GM19455 (cell line): Measurements from ENCODE around the gene TSC22D3.
"Not testable (repeated sequence)": the region's sequence is repeated elsewhere in the genome, so short reads cannot be mapped to it uniquely, and the experiment has no call there.

ENCODE experiments used
- ATAC-seq: cut with Tn5 transposase; IDR thresholded peaks from one replicate; pipeline ENCODE4 v1.9.1; 2021; ENCODE audit not compliant: unreplicated experiment

The TSC22D3 gene

GRCh38 chrX:107683124-107683895 is 92.3 kb downstream of the TSC22D3 start:
- ATAC-seq, result no peak

GRCh38 chrX:107682256-107682655 is 93.3 kb downstream of the TSC22D3 start:
- ATAC-seq, result no peak

GRCh38 chrX:107678957-107679740 is 96.4 kb downstream of the TSC22D3 start:
- ATAC-seq, result no peak

DNA sequence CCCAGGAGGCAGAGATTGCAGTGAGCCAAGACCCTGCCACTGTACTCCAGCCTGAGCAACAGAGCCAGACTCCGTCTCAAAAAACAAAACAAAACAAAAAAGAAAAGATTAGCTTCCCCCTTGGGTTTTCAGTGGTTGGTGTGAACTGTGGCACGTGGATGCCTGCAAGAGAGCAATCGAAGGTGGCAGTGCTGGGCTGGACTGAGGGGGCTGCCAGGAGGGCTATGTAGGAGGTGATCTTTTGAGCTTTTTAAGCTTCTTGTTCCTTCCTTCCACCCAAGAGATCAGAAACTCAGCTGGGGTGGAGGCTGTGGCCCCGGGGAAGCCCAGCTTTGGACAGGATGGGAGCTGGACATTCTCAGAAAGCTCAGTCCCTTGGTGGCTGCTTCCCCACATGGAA is 97.7 kb downstream of the TSC22D3 start:
- ATAC-seq, result no peak

- ATAC-seq, result no peak
These were observed 98.1 kb downstream of the TSC22D3 start for GRCh38 chrX:107677501-107677901.

DNA sequence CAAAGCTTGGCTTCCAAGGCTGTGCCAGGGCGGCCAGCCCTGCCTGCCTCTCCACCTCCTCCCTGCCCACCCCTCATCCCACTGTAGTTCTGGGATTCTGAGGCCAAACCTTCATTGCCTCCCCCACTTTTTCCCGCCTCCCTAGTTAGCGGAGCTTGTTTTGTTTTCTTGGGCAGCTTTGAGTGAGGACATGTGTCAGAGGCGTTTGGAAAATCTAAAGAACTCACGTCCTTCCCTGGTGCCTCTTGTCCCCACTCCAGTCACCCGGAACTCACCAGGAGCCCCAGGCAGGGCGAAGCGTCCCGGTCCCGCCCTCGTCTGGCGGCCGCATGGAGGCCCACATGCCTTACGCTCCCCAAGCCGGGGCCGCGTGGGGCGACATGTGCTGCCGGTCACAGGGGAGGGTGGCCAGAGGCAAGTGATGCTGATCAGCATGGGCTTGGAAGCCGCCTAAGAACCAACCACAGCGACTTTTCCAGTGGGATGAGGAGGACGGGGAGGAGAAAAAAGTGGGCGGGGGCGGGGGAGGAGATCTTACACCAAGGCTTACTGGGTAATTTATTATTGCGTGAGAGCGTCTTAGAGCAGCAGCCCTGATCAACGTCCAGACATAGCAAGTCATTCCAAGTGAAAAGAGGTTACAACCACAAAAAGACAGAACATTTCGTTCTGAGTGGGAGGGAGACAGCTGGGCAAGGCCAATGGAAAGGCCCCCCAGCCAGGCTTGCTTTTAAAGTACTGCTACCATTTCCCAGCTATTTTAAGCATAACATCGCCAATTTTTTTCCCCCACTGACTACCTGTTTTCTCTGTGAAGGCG is 98.8 kb downstream of the TSC22D3 start:
- no peak for ATAC-seq

- no peak for ATAC-seq
These were observed 99.6 kb downstream of the TSC22D3 start for GRCh38 chrX:107675823-107676555.

GRCh38 chrX:107675365-107675654 is 100.3 kb downstream of the TSC22D3 start:
- no peak for ATAC-seq

DNA sequence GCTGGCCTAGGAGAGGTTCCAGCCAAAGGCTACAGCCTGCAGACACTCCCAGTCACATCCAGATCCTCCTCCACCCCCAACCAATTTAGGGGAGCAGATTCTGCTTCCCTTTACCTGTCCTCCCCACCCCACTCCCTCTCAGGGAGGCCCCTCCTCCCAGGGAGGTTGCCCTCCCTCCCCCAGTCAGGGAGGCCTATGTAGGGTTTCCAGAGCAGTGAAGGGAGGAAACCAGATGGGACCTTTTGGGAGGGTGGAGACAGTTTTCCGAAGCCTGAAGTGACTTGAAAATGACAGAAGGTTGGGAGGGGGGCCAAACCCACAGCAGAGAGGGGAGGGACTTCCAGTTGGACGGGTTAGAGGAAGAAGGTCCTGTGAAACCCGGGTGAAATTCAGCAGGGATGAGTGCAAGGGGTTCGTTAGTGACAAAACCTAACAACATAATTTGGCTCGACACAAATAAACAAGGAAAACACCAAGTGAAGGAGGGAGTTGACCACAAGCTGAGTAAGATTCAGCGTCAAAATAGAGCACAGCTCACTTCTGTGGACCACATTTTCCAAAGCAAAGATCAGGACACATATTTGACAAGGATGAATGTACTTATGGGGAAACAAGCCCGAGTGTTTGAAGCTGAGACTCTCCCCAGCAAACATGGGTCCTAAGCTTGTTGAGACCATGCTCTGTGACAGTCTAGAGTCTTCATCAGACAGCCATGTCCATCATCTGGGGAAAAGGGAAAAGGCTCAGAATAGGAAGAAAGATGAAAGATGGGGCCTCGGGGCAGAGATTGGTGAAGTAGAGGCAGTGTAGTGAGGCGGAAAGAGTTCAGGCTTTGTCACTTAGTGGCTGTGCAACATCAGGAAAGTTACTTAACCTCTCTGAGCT is 100.9 kb downstream of the TSC22D3 start:
- peak; percentile 6 for ATAC-seq

GRCh38 chrX:107673933-107674479 is 101.6 kb downstream of the TSC22D3 start:
- ATAC-seq, result peak; percentile 87

GRCh38 chrX:107673431-107673830 is 102.2 kb downstream of the TSC22D3 start:
- ATAC-seq, result peak; percentile 5

DNA sequence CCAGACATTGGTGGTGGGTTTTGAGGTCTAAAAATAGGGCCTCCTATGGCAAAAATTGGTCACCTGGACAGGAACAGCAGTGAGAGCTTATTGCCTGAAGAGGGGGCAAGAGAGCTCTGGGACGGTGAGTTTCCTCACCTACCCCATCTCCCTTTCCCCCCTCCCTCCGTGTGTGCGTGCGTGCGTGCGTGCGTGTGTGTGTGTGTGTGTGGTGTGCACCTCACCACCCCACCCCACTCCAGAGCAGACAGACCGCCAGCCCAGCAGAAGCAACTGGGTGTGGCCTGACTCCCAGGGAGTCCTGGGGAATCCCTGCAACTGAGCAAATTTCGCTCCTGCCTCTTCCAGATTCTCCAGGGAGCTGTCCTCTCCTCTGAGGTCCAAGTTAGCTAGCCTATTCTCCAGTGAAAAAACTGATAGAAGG is 102.6 kb downstream of the TSC22D3 start:
- ATAC-seq, result no peak

- ATAC-seq, result not testable (repeated sequence)
These were observed 104.3 kb downstream of the TSC22D3 start for GRCh38 chrX:107671256-107671655.

GRCh38 chrX:107669885-107670628 is 105.5 kb downstream of the TSC22D3 start:
- ATAC-seq, result no peak

GRCh38 chrX:107669261-107669660 is 106.3 kb downstream of the TSC22D3 start:
- no peak for ATAC-seq

DNA sequence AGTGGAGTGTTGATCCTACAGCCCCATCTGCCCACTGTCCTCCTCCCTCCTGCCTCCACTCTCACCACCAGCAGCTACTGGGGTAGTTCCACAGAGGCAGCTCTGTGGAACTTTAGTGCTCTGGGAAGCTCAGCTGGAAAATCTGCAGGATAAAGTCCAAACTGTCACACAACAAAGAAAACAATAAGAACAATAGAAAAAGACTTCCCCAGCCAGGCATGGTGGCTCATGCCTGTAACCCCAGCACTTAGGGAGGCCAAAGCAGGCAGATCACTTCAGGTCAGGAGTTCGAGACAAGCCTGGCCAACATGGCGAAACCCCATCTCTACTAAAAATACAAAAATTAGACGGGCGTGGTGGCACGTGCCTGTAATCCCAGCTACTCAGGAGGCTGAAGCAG is 106.9 kb downstream of the TSC22D3 start:
- not testable (repeated sequence) for ATAC-seq

DNA sequence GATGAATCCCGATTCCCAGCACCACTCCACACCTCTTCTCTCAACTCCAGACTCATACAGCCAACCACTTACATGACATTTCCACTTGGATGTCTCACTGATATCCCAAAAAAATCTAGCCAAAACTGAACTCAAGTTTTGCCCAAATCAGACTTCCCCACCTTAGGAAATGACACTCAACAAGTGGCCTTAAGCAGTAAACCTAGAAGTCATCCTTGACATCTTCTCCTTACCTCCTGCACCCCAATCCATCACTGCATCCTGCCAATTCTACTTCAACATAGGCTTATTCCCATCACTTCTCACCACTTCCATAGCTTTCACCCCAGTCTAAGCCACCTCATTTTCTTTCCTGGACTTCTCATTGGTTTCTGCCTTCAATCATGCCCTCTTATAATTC is 108.2 kb downstream of the TSC22D3 start:
- ATAC-seq, result no peak

GRCh38 chrX:107666931-107667330 is 108.7 kb downstream of the TSC22D3 start:
- no peak for ATAC-seq
